ENCODE results near the gene MCF2L2.

GRCh38 chr3:183131735-183132134 is 296.7 kb downstream of the MCF2L2 start:
- TF ChIP-seq PKNOX1 (IDR thresholded peaks at IDR 0.05) = no peak
- TF ChIP-seq LEF1 (IDR thresholded peaks at IDR 0.05; ENCODE audit: borderline replicate concordance) = no peak
- TF ChIP-seq HDGF (IDR thresholded peaks at IDR 0.05; ENCODE audit: borderline replicate concordance) = no peak
- TF ChIP-seq FOXK2 (IDR thresholded peaks at IDR 0.05) = no peak
- no peak for TF ChIP-seq ZNF384 (IDR thresholded peaks at IDR 0.05)
- no peak for TF ChIP-seq SUZ12 (IDR thresholded peaks at IDR 0.05)
- no peak for TF ChIP-seq CTBP1 (IDR thresholded peaks at IDR 0.05; ENCODE audit: borderline replicate concordance)
- TF ChIP-seq FOXM1 (IDR thresholded peaks at IDR 0.05; ENCODE audit: borderline replicate concordance) = no peak
- TF ChIP-seq ARNT (IDR thresholded peaks at IDR 0.05) = no peak
- TF ChIP-seq ELF4 (IDR thresholded peaks at IDR 0.05) = no peak
- TF ChIP-seq SP1 (IDR thresholded peaks at IDR 0.05) = no peak
- no peak for TF ChIP-seq BHLHE40 (IDR thresholded peaks at IDR 0.05; ENCODE audit: borderline replicate concordance)

All from HEK293T (cell line).